Smooth muscle cell (in vitro differentiated cells): Measurements from ENCODE around the gene ETS1. TPM values are rescaled to one million over a fixed set of nuclear protein-coding genes. Genes with fewer than 3 reads are reported as not detected.
A peak's percentile ranks its signal among the peaks of the same experiment; 100 is the strongest.

ENCODE experiments used
- DNase-seq: peaks from one replicate; lab custom pipeline; 2025; ENCODE audit not compliant: unreplicated experiment; lab: John Stamatoyannopoulos, UW
- H2AFZ ChIP-seq: fragments of 200-600 bp; sonication (generic); 2 replicates; pipeline ENCODE4 v1.6.0; 2016; ENCODE audit warnings: antibody characterized with exemption, low read depth, mild to moderate bottlenecking
- H3F3A ChIP-seq: fragments of 200-600 bp; sonication (generic); 2 replicates; pipeline ENCODE4 v1.6.0; 2017; ENCODE audit warnings: antibody characterized with exemption, low read depth
- H3K27ac ChIP-seq: fragments of 200-600 bp; sonication (generic); 2 replicates; pipeline ENCODE4 v1.5.1; 2016; ENCODE audit warnings: low read depth, mild to moderate bottlenecking
- H3K27me3 ChIP-seq: fragments of 200-600 bp; sonication (generic); 2 replicates; pipeline ENCODE4 v1.6.1; 2016; ENCODE audit warnings: low read depth, mild to moderate bottlenecking
- H3K36me3 ChIP-seq: fragments of 200-600 bp; sonication (generic); 2 replicates; pipeline ENCODE4 v1.5.1; 2016; ENCODE audit warnings: low read depth
- H3K4me1 ChIP-seq: fragments of 200-600 bp; sonication (generic); 2 replicates; pipeline ENCODE4 v1.5.1; 2016; ENCODE audit warnings: low read depth
- H3K4me2 ChIP-seq: fragments of 200-600 bp; sonication (generic); 2 replicates; pipeline ENCODE4 v1.6.0; 2016; ENCODE audit warnings: mild to moderate bottlenecking
- H3K4me3 ChIP-seq: fragments of 200-600 bp; sonication (generic); 2 replicates; pipeline ENCODE4 v1.5.1; 2016; ENCODE audit warnings: mild to moderate bottlenecking
- H3K79me2 ChIP-seq: fragments of 200-600 bp; sonication (generic); 2 replicates; pipeline ENCODE4 v1.6.0; 2016; ENCODE audit warnings: low read depth, mild to moderate bottlenecking
- H3K9ac ChIP-seq: fragments of 200-600 bp; sonication (generic); 2 replicates; pipeline ENCODE4 v1.6.0; 2016; ENCODE audit warnings: low read depth
- H3K9me3 ChIP-seq: fragments of 200-600 bp; sonication (generic); replicated peaks from 2 replicates; pipeline ENCODE4 v1.5.1; 2016; ENCODE audit warnings: low read depth
- H4K20me1 ChIP-seq: fragments of 200-600 bp; sonication (generic); 2 replicates; pipeline ENCODE4 v1.6.0; 2016; ENCODE audit warnings: low read depth
- WGBS: methylation state at CpG from one replicate; pipeline ENCODE4 v1.1.7; 2016; ENCODE audit warnings: low lambda C conversion rate; 5-methylcytosine and 5-hydroxymethylcytosine counted together
- polyA plus RNA-seq: library from polyadenylated mRNA; unstranded; fragments of >200 nt; fragmentation: Nextera tagmentation; extraction: Ambion mirVana; gene quantifications from 2 replicates; pipeline ENCODE4 v1.2.1, GENCODE V29; 2016
- total RNA-seq: library from RNA; depleted of rRNA; stranded (reverse); fragments of >200 nt; gene quantifications from 2 replicates; pipeline ENCODE4 v1.2.3, GENCODE V29; 2014
- TF ChIP-seq, protein P1 (sequence below): fragments of 200-600 bp; sonication (generic); IDR thresholded peaks from 2 replicates; pipeline ENCODE4 v1.5.1; 2017; ENCODE audit warnings: borderline replicate concordance, mild to moderate bottlenecking, antibody characterized with exemption; ENCODE audit not compliant: insufficient read depth, poor library complexity, severe bottlenecking

Gene ETS1
- total and polyA plus RNA-seq, 2 experiments from 2014 or later = 4.1 to 22.8 TPM

DNA sequence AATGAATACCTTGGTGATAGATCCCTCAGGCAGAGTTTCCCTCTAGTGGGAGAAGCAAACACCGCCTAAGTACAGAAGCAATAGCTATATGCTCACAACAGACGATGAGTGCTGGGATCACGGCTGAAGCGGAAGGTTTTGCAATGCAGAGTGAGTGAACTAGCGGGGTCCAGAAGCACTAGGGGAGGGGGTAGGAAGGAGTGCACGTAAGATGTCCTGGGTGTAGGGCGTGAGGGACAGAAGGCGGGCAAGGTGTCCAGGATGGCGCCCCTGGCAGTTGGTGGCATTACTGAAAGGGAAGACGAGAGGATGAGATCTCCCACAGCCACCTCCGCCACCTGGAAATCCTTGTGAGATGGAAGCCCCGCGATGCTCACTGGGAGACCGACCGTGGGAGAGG lies 81.0 kb downstream of the ETS1 start:
- Histone ChIP-seq H3K4me3 (no peak overlapping the region), H2AFZ (no peak overlapping the region), H3K36me3 (no peaks in the 10 kb centered on the region), H3K9me3 (no peaks in the 10 kb centered on the region), H4K20me1 (peaks cover 37% of the 10 kb centered on the region), H3K27ac (peak overlapping the region; percentile 97), H3K4me2 (peak overlapping the region; percentile 80), H3K4me1 (peaks cover 44% of the 10 kb centered on the region), H3K27me3 (no peaks in the 10 kb centered on the region), H3K79me2 (peaks cover 34% of the 10 kb centered on the region), H3K9ac (peak overlapping the region; percentile 67), H3F3A (peaks cover 60% of the 10 kb centered on the region)
- DNase-seq = no peak
- TF ChIP-seq, protein P1, sequence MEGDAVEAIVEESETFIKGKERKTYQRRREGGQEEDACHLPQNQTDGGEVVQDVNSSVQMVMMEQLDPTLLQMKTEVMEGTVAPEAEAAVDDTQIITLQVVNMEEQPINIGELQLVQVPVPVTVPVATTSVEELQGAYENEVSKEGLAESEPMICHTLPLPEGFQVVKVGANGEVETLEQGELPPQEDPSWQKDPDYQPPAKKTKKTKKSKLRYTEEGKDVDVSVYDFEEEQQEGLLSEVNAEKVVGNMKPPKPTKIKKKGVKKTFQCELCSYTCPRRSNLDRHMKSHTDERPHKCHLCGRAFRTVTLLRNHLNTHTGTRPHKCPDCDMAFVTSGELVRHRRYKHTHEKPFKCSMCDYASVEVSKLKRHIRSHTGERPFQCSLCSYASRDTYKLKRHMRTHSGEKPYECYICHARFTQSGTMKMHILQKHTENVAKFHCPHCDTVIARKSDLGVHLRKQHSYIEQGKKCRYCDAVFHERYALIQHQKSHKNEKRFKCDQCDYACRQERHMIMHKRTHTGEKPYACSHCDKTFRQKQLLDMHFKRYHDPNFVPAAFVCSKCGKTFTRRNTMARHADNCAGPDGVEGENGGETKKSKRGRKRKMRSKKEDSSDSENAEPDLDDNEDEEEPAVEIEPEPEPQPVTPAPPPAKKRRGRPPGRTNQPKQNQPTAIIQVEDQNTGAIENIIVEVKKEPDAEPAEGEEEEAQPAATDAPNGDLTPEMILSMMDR = no peak
- 90% methylated on average over 15 of the region's 15 CpGs for WGBS

DNA sequence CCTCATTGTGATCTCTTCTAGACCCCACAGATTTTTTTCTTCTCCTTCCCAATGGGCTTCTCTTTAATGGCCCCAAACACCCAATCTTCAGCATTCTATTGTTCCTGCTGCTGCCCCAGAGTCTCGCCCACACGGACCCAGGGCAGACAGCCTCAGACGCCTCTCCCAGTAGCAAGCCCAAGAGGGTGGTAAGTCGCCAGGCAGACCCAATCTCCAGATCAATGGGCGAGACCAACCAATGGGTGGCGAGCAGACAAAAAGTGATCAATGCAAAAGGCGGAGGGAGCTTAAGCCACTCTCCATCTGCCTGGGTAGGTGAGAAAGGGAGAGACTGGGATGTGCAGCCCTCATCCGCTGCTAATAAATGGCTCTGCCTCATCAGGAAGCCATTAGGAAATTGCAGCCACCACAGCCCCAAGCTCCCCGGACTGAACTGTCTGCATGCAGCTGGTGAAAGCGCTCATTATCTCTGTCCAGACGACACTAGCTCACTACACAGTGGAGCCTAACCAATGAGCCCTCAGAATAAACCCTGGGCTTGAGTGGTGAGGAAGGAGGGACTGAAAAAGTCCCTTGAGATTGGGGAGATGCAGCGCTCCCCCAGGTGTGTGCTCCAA lies 81.8 kb downstream of the ETS1 start:
- Histone ChIP-seq H3K79me2 (peaks cover 32% of the 10 kb centered on the region), H3K27ac (peak overlapping the region; percentile 97), H3K4me2 (peak overlapping the region; percentile 62), H3F3A (peaks cover 55% of the 10 kb centered on the region), H4K20me1 (peaks cover 29% of the 10 kb centered on the region), H3K36me3 (no peaks in the 10 kb centered on the region), H3K27me3 (no peaks in the 10 kb centered on the region), H3K4me3 (no peak overlapping the region), H3K4me1 (peaks cover 46% of the 10 kb centered on the region), H3K9ac (no peak overlapping the region), H3K9me3 (no peaks in the 10 kb centered on the region), H2AFZ (no peak overlapping the region)
- DNase-seq = no peak
- WGBS = 61% methylated on average over 12 of the region's 12 CpGs
- TF ChIP-seq, protein P1 = no peak

DNA sequence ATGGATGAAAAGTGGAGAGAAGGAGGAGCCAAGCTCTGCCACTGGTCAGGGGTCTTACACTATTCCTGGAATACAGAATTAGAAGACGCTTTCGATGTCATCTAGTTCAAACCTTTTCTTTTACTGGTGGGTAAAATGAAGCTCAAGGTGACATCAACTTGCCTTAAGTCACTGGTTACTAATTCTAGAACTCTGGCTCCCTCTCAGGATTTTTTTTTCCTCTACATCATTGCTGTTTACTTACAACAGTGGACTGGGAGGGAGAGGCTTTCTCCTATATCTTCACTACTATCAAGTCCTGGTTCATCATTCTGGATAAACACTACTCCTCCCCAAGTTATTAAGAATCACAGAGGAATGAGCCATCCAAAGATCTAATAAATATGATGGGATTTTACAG lies 82.9 kb downstream of the ETS1 start:
- Histone ChIP-seq H3K36me3 (no peaks in the 10 kb centered on the region), H3K4me1 (peaks cover 46% of the 10 kb centered on the region), H3K4me2 (peak overlapping the region; percentile 62), H3K27ac (peak overlapping the region; percentile 97), H4K20me1 (peaks cover 18% of the 10 kb centered on the region), H3K9me3 (no peaks in the 10 kb centered on the region), H3K27me3 (no peaks in the 10 kb centered on the region), H3K9ac (peak overlapping the region; percentile 74), H3F3A (peaks cover 52% of the 10 kb centered on the region), H3K4me3 (no peak overlapping the region), H2AFZ (no peak overlapping the region), H3K79me2 (peaks cover 34% of the 10 kb centered on the region)
- DNase-seq = no peak
- TF ChIP-seq, protein P1 = no peak
- WGBS = 87% methylated on average over 2 of the region's 2 CpGs

DNA sequence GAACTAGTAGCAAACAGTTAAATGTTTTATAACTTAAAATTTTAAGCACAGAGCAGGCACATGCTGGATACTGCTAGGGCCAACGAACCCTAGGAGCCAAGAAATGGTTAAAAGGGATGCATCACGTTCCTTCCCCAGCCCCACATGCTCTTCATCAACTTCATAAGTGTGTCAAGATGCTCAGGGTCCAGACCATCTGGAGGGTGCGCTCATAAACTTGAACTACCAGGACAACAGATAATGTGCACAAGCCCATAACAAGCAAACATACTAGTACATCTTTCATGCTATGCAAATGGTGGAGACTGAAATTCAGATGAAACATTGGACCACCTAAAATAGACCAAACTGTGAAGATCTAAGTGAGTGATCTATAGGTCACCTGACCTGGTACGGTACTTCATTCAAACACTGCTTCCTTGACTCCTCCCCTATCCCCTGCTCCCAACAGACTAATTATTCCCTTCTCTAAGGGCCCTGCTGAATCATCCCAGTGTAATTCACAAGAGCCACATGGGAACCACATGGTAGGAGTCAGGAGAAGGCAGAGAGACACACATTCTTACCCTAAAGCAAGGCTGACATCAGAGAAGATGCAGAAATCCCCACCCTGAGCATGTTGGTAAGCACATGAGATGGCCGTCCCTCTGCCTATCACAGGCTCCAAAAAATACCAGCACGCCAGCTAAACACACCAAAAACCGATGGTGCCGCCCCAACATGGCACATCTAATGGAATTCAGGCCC lies 83.9 kb downstream of the ETS1 start:
- 39% methylated on average over 8 of the region's 8 CpGs for WGBS
- no peak overlapping the region for H3K4me3 ChIP-seq
- peak overlapping the region; percentile 78 for H3K4me2 ChIP-seq
- peak overlapping the region; percentile 97 for H3K27ac ChIP-seq
- no peaks in the 10 kb centered on the region for H3K27me3 ChIP-seq
- H3K36me3 ChIP-seq = no peaks in the 10 kb centered on the region
- peaks cover 41% of the 10 kb centered on the region for H3K79me2 ChIP-seq
- no peak for DNase-seq
- H3F3A ChIP-seq = peaks cover 56% of the 10 kb centered on the region
- H3K4me1 ChIP-seq = peaks cover 48% of the 10 kb centered on the region
- peaks cover 15% of the 10 kb centered on the region for H4K20me1 ChIP-seq
- peak overlapping the region; percentile 74 for H3K9ac ChIP-seq
- no peaks in the 10 kb centered on the region for H3K9me3 ChIP-seq
- no peak overlapping the region for H2AFZ ChIP-seq
- TF ChIP-seq, protein P1 = no peak
